ENCODE measurements around the gene TEAD3.

DNA sequence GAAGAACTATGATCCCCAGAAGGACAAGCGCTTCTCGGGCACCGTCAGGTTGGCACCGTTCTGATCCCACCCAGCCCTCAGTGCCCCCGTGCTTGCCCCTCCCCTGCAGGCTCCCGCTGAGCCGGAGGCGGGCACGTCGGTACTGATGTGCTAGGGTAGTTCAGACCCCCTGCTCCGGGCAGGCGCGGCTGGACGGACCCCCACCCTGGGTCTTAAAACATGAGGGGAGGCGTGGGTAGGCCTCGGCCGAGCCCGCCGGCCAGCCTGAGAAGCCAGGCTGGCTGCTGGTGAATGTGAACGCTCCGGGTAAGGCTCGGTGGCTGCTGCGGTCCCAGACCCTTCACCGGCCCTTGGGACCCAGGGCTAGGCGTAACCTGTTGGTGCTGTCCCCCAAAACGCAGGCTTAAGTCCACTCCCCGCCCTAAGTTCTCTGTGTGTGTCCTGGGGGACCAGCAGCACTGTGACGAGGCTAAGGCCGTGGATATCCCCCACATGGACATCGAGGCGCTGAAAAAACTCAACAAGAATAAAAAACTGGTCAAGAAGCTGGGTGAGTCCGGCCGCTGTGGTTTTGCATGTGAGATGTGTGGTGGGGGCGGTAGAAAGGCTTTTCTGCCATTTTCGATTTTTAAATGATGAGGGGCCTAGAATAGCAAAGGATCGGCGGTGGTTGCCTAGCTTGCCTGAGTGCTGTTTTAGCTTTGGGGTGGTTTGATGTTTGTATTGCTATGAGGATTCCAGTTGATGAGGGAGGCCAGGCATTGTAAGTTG, 27.7 kb downstream of the TEAD3 start:
- TF ChIP-seq, protein P1, sequence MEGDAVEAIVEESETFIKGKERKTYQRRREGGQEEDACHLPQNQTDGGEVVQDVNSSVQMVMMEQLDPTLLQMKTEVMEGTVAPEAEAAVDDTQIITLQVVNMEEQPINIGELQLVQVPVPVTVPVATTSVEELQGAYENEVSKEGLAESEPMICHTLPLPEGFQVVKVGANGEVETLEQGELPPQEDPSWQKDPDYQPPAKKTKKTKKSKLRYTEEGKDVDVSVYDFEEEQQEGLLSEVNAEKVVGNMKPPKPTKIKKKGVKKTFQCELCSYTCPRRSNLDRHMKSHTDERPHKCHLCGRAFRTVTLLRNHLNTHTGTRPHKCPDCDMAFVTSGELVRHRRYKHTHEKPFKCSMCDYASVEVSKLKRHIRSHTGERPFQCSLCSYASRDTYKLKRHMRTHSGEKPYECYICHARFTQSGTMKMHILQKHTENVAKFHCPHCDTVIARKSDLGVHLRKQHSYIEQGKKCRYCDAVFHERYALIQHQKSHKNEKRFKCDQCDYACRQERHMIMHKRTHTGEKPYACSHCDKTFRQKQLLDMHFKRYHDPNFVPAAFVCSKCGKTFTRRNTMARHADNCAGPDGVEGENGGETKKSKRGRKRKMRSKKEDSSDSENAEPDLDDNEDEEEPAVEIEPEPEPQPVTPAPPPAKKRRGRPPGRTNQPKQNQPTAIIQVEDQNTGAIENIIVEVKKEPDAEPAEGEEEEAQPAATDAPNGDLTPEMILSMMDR (IDR thresholded peaks at IDR 0.05; ENCODE audit: insufficient read depth, low read length) = no peak
- TF ChIP-seq POLR2AphosphoS5 (IDR thresholded peaks at IDR 0.05; ENCODE audit: low read depth) = no peak
- TF ChIP-seq, protein P2, sequence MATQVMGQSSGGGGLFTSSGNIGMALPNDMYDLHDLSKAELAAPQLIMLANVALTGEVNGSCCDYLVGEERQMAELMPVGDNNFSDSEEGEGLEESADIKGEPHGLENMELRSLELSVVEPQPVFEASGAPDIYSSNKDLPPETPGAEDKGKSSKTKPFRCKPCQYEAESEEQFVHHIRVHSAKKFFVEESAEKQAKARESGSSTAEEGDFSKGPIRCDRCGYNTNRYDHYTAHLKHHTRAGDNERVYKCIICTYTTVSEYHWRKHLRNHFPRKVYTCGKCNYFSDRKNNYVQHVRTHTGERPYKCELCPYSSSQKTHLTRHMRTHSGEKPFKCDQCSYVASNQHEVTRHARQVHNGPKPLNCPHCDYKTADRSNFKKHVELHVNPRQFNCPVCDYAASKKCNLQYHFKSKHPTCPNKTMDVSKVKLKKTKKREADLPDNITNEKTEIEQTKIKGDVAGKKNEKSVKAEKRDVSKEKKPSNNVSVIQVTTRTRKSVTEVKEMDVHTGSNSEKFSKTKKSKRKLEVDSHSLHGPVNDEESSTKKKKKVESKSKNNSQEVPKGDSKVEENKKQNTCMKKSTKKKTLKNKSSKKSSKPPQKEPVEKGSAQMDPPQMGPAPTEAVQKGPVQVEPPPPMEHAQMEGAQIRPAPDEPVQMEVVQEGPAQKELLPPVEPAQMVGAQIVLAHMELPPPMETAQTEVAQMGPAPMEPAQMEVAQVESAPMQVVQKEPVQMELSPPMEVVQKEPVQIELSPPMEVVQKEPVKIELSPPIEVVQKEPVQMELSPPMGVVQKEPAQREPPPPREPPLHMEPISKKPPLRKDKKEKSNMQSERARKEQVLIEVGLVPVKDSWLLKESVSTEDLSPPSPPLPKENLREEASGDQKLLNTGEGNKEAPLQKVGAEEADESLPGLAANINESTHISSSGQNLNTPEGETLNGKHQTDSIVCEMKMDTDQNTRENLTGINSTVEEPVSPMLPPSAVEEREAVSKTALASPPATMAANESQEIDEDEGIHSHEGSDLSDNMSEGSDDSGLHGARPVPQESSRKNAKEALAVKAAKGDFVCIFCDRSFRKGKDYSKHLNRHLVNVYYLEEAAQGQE (IDR thresholded peaks at IDR 0.05; ENCODE audit: insufficient replicate concordance, low read depth) = no peak
- no peak for TF ChIP-seq GABPA (IDR thresholded peaks at IDR 0.05; ENCODE audit: low read depth)
- no peak for TF ChIP-seq SPI1 (IDR thresholded peaks at IDR 0.05; ENCODE audit: borderline replicate concordance, low read depth)

Data from HL-60 (cell line).